Measurements from ENCODE around the gene HOXA5. TPM values are rescaled to one million over a fixed set of nuclear protein-coding genes. Genes with fewer than 3 reads are reported as not detected.

The HOXA5 gene
- total and polyA plus RNA-seq, 2 of the 8 experiments (the other 6 are each of a cell fraction or from before 2014, with no cell fraction given): not detected

- TF ChIP-seq ATF2 (IDR thresholded peaks at IDR 0.05; ENCODE audit: low read length): no peak
Measured at GRCh38 chr7:27113991-27114769, 29.3 kb downstream of the HOXA5 start (continued).
